HG02973 (cell line): Measurements from ENCODE around the gene ABCB8.
A peak's percentile ranks its signal among the peaks of the same experiment; 100 is the strongest.

Experiments used
- ATAC-seq: cut with Tn5 transposase; IDR thresholded peaks from one replicate; pipeline ENCODE4 v1.9.1; 2021; ENCODE audit warnings: moderate library complexity; ENCODE audit not compliant: unreplicated experiment

Gene ABCB8

DNA sequence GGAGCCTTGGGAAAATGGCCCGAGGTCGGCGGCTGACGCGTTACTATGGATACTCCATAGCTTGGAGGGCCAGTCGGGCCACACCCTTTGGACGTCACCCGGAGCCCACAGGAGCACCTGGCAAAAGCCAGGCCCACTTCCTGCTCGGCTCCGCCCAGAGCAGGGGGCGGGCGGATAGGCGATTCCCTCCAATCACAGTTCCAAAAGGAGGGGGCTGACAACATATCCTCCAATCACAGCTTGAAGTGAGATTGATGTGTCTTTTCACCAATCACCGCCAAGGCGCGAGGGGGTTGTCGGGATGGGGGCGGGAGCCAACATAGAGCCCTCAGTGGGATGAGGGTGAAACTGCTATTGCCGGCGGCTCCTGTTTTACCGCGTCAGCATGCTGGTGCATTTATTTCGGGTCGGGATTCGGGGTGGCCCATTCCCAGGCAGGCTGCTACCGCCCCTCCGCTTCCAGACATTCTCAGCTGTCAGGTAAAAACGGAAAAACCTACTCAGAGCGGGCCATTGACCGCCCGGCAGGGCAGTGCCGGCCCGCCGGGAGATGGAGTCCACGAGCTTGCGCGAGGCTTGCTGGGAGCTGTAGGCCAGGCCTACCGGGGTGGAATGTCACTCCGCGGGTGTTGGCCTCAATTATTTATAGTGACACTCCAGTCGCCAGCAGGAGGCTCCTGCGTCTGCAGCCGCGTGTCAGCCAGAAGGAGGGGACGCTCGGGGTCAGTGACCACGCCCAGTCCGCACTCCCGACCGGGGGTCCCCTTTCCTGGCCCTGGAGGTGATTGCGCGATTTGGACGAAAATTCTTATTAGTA lies at the start of gene ABCB8:
ABCB8 (plus strand) TSS at position 320 of the 817 bp plus-strand sequence; CDS start at position 386, 66 bp downstream.
- peak; percentile 95 for ATAC-seq

- no peak for ATAC-seq
These were observed 48.4 kb upstream of the ABCB8 start for GRCh38 chr7:150979713-150980390.

DNA sequence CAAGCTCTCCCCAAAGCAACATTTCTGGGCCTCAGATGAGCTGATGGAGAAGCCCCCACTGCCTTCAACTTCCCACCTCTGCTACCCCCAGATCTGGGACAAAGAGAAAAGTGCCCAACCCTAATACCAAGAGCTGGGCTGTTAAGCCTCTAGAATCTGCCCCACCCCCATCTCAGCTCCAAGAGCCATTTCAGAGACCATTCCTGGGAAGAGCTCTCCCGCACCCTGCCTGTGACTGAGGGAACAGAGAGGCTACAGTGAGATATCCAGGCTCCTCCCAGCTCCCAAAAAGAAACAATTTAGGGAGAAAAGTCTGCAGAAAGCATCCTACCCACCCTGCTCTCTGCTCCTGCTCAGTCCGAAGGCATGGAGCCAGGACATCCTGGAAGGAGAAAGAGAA lies 47.6 kb upstream of the ABCB8 start:
- ATAC-seq, result no peak

GRCh38 chr7:150981644-150982043 lies 46.6 kb upstream of the ABCB8 start:
- ATAC-seq, result no peak

GRCh38 chr7:150982351-150982750 lies 45.9 kb upstream of the ABCB8 start:
- no peak for ATAC-seq

DNA sequence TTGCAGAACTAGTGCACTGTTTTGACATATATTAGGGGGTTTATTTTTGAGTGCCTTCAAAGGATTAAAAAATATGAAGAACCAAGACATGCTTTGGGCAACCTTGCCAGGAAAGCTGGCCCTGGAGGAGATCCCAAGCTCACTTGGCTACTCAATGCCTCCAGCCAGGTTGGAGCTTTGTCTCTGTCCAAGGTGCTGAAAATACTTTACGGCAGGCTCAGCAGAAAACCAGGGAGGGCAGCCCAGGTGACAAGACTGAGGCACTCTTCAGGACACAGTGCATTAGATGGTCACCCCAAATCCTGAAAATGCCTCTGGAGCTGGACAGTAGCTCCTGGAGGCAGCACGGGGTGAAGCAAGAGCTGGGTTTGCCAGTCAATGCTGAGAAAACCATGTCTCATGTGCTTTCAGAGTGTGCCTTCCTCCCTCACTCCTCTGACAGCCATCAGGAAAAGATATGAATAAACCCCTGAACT lies 44.3 kb upstream of the ABCB8 start:
- ATAC-seq, result no peak

- ATAC-seq, result no peak
These were observed 42.1 kb upstream of the ABCB8 start for GRCh38 chr7:150986099-150986512.

DNA sequence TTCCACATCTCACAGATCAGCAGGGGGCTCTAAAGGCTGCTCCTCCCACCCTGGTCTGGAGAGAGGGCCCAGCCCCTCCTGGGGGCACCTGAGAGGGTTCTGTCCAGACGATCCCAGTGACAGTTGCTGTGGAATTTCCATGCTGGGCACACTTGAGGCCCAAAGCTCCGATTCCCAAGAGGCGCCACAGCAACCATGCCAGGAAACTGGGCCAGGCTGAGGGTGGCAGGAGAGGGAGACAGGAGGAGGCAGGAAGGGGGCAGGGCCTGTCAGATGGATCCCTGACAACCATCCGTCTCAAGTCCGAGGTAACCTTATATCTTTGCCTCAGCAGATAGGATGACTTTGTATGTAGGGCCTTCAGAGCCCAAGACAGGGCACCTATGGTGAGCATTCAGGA lies 41.7 kb upstream of the ABCB8 start:
- ATAC-seq, result no peak

DNA sequence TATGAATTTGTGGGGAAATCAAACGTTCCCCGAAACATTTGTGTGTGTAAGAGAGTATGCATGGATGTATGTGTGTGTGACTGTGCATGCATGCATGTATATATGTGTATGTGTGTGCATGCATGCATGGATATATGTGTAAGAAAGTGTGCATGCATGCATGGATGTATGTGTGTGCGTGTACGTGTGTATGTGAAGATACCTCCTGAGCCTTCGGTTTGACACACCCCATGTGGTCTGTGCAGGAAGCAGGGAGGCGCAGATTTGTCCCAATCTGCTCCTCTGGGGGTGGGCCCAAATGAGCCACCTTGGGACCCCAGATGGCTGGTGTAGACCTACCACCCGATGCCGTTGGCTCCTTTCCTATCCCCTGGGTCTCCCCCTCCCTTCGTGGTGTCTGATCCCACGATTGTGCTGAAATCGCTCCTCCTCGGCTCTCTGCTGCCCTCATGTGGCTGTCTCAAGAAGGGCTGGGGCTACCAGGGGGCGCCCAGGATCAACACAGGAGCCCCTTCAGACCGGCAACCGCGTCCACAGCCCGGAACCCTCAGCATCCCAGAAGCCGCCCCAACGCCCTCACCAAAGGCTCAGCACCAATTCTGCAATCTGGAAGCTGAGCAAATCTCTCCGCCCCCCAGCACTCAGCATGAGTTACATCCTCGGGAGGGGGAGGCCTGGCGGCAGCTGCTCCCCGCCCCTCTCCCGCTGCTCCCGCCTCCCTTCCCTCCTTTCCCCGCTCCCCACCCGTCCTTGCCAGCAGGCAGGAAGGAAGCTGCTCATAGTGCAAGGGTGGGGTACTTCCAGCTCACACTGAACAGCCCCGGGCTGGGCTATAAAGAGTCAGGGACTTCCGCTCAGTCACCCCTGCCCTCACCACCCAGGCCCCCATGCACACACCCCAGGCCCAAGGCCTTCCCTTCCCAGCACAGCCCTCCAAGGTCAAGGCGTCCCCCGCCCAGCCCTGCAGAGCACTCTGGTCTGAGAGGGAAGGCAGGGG lies 39.7 kb upstream of the ABCB8 start:
- ATAC-seq, result no peak

GRCh38 chr7:150989456-150989855 lies 38.8 kb upstream of the ABCB8 start:
- no peak for ATAC-seq

DNA sequence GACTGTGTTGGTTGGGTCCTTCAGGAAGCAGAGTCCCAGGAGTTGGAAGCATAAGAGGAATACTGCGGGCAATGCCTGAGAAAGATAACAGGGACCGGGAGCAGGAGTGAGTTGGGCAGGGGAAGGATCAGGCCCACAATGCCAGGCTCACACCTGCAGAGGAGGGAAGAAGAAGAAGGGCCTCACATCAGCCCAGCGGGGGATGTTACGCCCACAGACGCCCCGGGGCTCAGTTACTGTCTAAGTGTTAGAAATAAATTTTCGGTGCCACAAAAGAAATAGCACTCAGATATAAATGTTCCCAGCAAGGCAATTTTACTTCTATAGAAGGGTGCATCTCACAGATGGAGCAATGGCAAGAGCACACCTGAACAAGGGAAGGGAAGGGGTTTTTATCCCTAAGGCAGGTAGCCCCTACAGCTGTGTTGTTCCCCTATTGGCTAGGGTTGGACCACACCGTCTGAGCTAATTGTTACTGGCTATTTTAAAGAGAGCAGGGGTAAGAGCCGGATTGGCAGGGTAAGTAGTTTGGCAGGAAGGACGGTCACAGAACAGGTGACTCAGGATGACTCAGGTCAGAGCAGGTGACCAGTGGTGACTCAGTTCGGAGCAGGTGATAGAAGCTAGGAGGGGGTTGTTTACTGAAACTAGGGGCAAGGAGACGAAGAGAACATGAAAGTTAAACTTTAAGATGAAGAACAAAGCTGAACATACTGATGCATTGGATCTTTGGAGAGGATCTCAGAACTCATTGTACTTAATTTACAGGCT lies 37.6 kb upstream of the ABCB8 start, which contains the start of gene NOS3:
NOS3 (plus strand) TSS at position 602 of the 771 bp plus-strand sequence. CDS start 2,787 bp downstream, outside the sequence.
- no peak for ATAC-seq

DNA sequence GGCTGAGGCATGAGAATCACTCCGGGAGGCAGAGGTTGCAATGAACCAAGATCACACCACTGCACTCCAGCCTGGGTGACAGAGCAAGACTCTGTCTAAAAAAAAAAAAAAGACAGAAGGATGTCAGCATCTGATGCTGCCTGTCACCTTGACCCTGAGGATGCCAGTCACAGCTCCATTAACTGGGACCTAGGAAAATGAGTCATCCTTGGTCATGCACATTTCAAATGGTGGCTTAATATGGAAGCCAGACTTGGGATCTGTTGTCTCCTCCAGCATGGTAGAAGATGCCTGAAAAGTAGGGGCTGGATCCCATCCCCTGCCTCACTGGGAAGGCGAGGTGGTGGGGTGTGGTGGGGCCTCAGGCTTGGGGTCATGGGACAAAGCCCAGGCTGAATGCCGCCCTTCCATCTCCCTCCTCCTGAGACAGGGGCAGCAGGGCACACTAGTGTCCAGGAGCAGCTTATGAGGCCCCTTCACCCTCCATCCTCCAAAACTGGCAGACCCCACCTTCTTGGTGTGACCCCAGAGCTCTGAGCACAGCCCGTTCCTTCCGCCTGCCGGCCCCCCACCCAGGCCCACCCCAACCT lies 36.1 kb upstream of the ABCB8 start:
- no peak for ATAC-seq

- ATAC-seq, result peak; percentile 67
These were observed 35.4 kb upstream of the ABCB8 start for GRCh38 chr7:150992833-150993302.

DNA sequence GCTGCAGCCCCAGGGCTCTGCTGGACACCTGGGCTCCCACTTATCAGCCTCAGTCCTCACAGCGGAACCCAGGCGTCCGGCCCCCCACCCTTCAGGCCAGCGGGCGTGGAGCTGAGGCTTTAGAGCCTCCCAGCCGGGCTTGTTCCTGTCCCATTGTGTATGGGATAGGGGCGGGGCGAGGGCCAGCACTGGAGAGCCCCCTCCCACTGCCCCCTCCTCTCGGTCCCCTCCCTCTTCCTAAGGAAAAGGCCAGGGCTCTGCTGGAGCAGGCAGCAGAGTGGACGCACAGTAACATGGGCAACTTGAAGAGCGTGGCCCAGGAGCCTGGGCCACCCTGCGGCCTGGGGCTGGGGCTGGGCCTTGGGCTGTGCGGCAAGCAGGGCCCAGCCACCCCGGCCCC lies 34.7 kb upstream of the ABCB8 start:
- no peak for ATAC-seq

- no peak for ATAC-seq
These were observed 34.0 kb upstream of the ABCB8 start for GRCh38 chr7:150994141-150994837.

GRCh38 chr7:150994838-150995510 lies 33.3 kb upstream of the ABCB8 start:
- no peak for ATAC-seq

DNA sequence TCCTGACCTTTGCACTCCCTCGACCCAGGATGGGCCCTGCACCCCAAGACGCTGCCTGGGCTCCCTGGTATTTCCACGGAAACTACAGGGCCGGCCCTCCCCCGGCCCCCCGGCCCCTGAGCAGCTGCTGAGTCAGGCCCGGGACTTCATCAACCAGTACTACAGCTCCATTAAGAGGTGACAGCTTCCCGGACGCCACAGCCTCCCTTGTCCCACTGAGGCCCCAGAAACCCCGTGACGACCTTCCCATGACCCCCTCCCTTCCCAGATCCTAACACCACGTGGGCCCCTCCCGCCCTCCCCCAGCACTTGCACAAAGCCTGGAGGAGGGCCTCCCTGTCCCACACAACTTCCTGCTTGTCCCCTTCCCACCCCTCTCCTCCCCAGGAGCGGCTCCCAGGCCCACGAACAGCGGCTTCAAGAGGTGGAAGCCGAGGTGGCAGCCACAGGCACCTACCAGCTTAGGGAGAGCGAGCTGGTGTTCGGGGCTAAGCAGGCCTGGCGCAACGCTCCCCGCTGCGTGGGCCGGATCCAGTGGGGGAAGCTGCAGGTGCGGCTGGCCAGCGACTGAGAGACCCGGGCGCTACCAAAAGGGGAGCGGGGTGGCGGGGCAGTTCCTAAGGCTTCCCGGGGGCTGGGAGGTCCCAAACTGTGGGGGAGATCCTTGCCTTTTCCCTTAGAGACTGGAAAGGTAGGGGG lies 31.7 kb upstream of the ABCB8 start:
- ATAC-seq, result no peak

DNA sequence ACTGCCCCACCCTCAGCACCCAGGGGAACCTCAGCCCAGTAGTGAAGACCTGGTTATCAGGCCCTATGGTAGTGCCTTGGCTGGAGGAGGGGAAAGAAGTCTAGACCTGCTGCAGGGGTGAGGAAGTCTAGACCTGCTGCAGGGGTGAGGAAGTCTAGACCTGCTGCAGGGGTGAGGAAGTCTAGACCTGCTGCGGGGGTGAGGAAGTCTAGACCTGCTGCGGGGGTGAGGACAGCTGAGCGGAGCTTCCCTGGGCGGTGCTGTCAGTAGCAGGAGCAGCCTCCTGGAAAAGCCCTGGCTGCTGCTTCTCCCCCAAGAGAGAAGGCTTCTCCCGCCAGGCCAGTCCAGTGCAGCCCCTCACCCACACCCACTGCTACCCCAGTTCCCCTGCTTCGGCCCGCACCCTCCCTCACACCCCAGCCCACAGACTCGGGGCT lies 31.2 kb upstream of the ABCB8 start:
- no peak for ATAC-seq
